ENCODE measurements around the gene DCLRE1C.
A peak's percentile ranks its signal among the peaks of the same experiment; 100 is the strongest.

The DCLRE1C gene

GRCh38 chr10:14971867-14972448, 18.1 kb upstream of the DCLRE1C start:
- peak; percentile 53 for TF ChIP-seq CTCF (IDR thresholded peaks at IDR 0.05; ENCODE audit: low read depth, low read length)
- no peak overlapping the region for H3K4me3 ChIP-seq (ENCODE audit: low read depth, low read length)

GRCh38 chr10:14967897-14968296, 14.0 kb upstream of the DCLRE1C start:
- H3K4me3 ChIP-seq (ENCODE audit: low read depth, low read length) = no peak overlapping the region
- no peak for TF ChIP-seq CTCF (IDR thresholded peaks at IDR 0.05; ENCODE audit: low read depth, low read length)

GRCh38 chr10:14959221-14960057, 5.5 kb upstream of the DCLRE1C start, which contains the start of gene MEIG1:
Gene MEIG1, plus strand, starts transcription at chr10:14959388. Its CDS starts 7,081 bp downstream, at chr10:14966469.
- peak within 1 kb of the TSS; percentile 82 for H3K4me3 ChIP-seq (ENCODE audit: low read depth, low read length)
- no peak for TF ChIP-seq CTCF (IDR thresholded peaks at IDR 0.05; ENCODE audit: low read depth, low read length)

- H3K4me3 ChIP-seq (ENCODE audit: low read depth, low read length) = peak overlapping the region; percentile 82
- TF ChIP-seq CTCF (IDR thresholded peaks at IDR 0.05; ENCODE audit: low read depth, low read length) = no peak
Observed at GRCh38 chr10:14958872-14959220, 5.0 kb upstream of the DCLRE1C start.

GRCh38 chr10:14954934-14955333, 1.0 kb upstream of the DCLRE1C start:
- peak overlapping the region; percentile 83 for H3K4me3 ChIP-seq (ENCODE audit: low read depth, low read length)
- no peak for TF ChIP-seq CTCF (IDR thresholded peaks at IDR 0.05; ENCODE audit: low read depth, low read length)

- TF ChIP-seq CTCF (IDR thresholded peaks at IDR 0.05; ENCODE audit: low read depth, low read length) = no peak
- peak overlapping the region; percentile 83 for H3K4me3 ChIP-seq (ENCODE audit: low read depth, low read length)
Observed at GRCh38 chr10:14953424-14954000, 384 bp downstream of the DCLRE1C start.

Data from WI38 (cell line).